Measurements from ENCODE around the gene FOXP4. TPM values are rescaled to one million over a fixed set of nuclear protein-coding genes. Genes with fewer than 3 reads are reported as not detected.

Gene FOXP4
- total RNA-seq, 2 donors from 2014 or later = 15.7 to 21.0 TPM

GRCh38 chr6:41573276-41573675 lies 27.1 kb downstream of the FOXP4 start:
- no peaks in the 10 kb centered on the region for H3K36me3 ChIP-seq
- ATAC-seq (ENCODE audit: insufficient number of reproducible peaks, low FRiP score, low read depth) = no peak
- no peak for DNase-seq (ENCODE audit: low spot score)

DNA sequence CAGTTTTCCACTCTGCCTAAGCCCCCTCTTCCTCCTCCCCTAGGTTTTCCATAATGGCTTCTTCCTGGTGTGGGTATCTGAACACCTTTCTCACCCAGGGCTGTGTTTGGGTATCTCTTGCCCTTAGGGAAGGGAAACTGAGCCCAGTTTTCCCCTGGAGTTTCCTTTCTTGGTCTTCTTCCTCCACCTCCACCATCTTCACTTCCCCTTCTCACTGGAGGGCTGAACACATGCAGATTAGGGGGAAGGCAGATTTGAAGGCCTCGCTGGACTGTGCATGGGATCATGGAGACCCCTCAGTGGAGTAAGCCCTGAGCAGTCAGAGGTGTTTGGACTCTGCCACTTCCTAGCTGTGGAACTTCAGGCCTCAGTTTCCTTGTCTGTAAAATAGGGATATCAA lies 27.8 kb downstream of the FOXP4 start:
- H3K4me1 ChIP-seq (ENCODE audit: control insufficient read depth in 1 of 2, low read depth in 2 of 2) = peaks cover 11 to 55% of the 10 kb centered on the region in 2 donors
- no peak for TF ChIP-seq CTCF (IDR thresholded peaks at IDR 0.05)
- no peaks in the 10 kb centered on the region for H3K27me3 ChIP-seq (replicated peaks; ENCODE audit: insufficient read depth)
- DNase-seq (ENCODE audit: low spot score) = no peak
- H3K9me3 ChIP-seq = no peaks in the 10 kb centered on the region
- no peak overlapping the region for H3K27ac ChIP-seq
- ATAC-seq (ENCODE audit: insufficient number of reproducible peaks, low FRiP score, low read depth) = no peak
- H3K4me3 ChIP-seq = no peak overlapping the region
- no peaks in the 10 kb centered on the region for H3K36me3 ChIP-seq

More at GRCh38 chr6:41573276-41573675, 27.1 kb downstream of the FOXP4 start:
- Histone ChIP-seq H3K4me1 (ENCODE audit: control insufficient read depth in 1 of 2, low read depth in 2 of 2) (peaks cover 11 to 55% of the 10 kb centered on the region in 2 donors), H3K9me3 (no peaks in the 10 kb centered on the region), H3K4me3 (no peak overlapping the region), H3K27me3 (replicated peaks; ENCODE audit: insufficient read depth) (no peaks in the 10 kb centered on the region), H3K27ac (no peak overlapping the region)
- no peak for TF ChIP-seq CTCF (IDR thresholded peaks at IDR 0.05)

DNA sequence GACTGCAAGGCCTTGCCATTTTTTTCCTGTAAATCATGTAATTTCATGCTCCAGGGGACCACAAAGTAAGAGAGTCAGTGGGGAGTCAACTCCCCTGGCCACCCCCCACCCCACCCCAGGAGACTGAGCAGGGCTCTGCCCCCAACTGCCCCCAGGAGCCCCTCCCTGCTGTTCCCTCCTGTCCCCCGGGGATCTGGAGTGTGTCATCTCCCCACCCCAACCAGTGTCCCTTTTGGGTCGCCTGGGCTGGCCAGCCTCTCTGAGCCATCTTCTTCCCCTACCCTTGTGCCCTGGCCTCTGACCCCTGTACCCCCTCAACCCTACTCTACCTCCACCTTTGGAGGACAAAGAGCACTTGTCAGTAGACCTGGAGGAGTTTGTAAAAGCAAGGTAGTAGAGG lies 29.4 kb downstream of the FOXP4 start:
- ATAC-seq (ENCODE audit: insufficient number of reproducible peaks, low FRiP score, low read depth) (no peak), DNase-seq (ENCODE audit: low spot score) (no peak)
- Histone ChIP-seq H3K4me3 (no peak overlapping the region), H3K27ac (no peak overlapping the region), H3K4me1 (ENCODE audit: control insufficient read depth in 1 of 2, low read depth in 2 of 2) (peaks cover 14 to 59% of the 10 kb centered on the region in 2 donors), H3K9me3 (no peaks in the 10 kb centered on the region), H3K27me3 (replicated peaks; ENCODE audit: insufficient read depth) (no peaks in the 10 kb centered on the region), H3K36me3 (no peaks in the 10 kb centered on the region)
- TF ChIP-seq CTCF (IDR thresholded peaks at IDR 0.05) = no peak

DNA sequence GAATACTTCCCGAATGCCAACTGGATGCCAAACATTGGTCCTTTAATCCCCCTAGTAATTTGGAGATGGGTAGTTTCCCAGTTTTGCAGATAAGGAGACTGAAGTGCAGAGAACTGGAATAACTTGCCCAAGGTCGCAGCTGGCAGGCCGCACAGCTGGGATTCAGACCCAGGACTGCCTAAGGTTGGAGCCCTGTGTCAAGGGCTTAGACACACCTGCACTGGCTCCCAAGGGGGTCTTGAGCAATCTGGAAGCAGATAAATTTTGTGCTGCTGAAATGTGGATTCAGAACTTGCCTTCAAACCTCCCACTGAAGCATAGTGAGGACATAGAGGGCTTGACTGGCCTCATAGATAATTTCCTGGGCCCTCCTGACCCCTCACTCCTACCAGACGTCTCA lies 30.5 kb downstream of the FOXP4 start:
- peaks cover 24 to 63% of the 10 kb centered on the region in 2 donors for H3K4me1 ChIP-seq (ENCODE audit: control insufficient read depth in 1 of 2, low read depth in 2 of 2)

More for the DNA sequence above, 30.5 kb downstream of the FOXP4 start:
- Histone ChIP-seq H3K4me3 (no peak overlapping the region), H3K27me3 (replicated peaks; ENCODE audit: insufficient read depth) (no peaks in the 10 kb centered on the region), H3K27ac (no peak overlapping the region), H3K9me3 (no peaks in the 10 kb centered on the region), H3K36me3 (no peaks in the 10 kb centered on the region)
- TF ChIP-seq CTCF (IDR thresholded peaks at IDR 0.05) = no peak
- DNase-seq (ENCODE audit: low spot score) = no peak
- no peak for ATAC-seq (ENCODE audit: insufficient number of reproducible peaks, low FRiP score, low read depth)

Measured in thoracic aorta (tissue), 2 donors.